Measurements from ENCODE around the gene PNKD.

The PNKD gene, protein sequence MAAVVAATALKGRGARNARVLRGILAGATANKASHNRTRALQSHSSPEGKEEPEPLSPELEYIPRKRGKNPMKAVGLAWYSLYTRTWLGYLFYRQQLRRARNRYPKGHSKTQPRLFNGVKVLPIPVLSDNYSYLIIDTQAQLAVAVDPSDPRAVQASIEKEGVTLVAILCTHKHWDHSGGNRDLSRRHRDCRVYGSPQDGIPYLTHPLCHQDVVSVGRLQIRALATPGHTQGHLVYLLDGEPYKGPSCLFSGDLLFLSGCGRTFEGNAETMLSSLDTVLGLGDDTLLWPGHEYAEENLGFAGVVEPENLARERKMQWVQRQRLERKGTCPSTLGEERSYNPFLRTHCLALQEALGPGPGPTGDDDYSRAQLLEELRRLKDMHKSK

DNA sequence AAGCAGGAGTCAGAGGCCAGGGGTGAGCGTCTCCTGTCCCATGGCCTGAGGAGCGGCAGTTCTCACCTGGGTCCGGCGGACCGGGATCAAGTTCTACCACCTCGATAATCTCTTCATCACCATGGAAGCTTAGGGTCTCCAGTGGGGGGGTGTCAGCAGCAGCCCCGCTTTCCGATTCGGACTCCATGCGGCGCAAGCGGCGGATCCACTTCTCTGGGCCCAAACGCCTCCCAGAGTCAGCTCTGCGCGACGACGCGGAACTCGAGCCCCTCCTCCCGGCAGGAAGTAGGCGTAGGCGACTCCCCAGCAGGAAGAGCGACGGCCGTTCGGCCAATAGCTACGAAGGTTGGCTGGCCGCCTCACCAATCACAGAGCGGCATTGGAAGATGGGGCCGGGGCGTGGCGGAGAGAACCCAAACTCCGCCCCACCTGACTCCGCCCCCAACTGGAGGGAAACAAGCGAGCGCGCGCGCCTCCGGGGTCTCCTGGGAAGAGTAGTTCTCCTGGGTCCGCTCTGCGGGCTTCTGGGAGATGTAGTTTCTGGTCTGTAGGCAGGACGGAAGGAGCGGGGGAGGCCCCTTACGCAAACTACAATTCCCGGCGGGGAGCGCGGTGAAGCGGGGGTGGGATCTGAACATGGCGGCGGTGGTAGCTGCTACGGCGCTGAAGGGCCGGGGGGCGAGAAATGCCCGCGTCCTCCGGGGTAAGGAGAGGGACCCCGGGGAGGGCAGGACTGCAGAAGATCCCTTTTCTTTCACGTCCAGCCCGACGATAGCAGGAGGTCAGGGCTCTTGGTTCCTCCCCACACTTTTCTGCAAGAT, at the start of gene PNKD, which contains the start of gene AAMP:
TSS of gene PNKD (plus strand) at position 620 of the 821 bp plus-strand sequence. CDS start at position 637, 17 bp downstream.
TSS of gene AAMP (minus strand) at position 238 of the 821 bp plus-strand sequence. CDS start at position 187, 51 bp downstream.
- DNase-seq (ENCODE audit: low read depth, low spot score): peak; percentile 100

DNA sequence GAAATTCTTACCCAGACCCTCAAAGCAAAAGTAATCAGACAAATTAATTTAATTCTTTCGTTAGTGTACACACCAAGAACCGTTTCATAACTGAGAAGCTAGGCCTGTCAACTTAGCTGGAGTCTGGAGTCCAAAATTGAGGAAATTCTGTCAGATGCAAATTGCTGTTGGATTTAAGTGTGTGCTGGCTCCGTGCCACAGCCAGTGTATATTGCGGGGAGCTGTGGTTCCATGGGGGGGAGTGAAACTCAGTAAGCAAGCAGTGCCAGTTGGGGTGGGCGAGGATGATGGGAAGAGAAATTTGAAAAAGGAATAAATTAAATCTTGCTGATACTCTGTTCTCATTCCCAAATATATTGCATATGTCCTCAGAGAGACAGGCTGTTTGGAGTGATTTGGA, 49.3 kb upstream of the PNKD start:
- DNase-seq (ENCODE audit: low read depth, low spot score): no peak

DNA sequence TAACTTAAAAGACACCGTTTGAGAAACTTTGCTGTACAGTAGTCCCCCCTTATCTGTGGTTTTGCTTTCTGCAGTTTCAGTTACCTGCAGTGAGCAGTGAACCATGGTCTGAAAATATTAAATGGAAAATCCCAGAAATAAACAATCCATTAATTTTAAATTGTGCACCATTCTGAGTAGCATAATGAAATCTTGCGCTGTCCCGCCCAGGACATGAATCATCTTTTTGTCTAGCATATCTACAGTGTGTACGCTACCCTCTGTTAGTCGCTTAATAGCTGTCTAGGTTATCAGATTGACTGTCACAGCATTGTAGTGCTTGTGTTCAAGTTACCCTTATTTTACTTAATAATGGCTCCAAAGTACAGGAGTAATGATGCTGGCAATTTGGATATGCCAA, 47.3 kb upstream of the PNKD start:
- DNase-seq (ENCODE audit: low read depth, low spot score): no peak

DNA sequence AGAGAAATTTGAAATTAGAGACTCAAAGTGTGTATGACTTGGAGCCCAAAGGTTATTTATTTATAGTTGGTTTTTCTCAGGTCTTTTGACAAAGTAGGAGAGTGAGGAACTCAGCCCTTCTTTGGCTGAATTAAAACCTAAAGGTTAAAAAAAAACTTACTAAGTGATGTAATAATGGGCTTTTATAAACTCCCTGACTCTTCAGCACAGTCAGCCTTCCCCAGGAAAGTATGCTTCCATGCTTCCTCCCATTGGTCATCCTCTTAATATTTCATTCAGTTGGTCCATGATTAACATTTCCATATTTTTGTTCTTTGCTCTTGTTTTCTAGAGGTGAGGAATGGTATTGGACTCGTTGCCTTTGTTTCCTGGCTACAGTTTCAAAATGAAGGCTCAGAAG, 46.1 kb upstream of the PNKD start:
- DNase-seq (ENCODE audit: low read depth, low spot score): no peak

DNA sequence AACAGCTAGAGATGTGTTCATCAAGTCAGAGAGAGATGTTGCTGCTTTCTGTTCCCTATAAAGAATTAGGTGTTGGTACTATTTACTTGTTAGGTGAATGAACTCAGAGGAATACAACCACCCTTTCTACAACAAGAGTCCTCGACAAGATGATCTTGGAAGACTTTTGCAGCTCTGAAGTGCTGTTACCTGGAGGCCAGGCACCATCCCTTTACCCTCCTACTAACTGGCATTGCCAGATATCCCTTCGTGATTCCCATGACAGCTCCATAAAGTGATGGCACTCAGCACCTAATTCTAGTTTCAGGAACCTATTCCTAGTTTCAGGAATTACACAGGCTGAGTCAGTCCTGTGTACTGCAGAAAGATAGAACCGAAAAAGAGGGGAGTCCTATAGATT, 43.4 kb upstream of the PNKD start:
- DNase-seq (ENCODE audit: low read depth, low spot score): no peak

DNA sequence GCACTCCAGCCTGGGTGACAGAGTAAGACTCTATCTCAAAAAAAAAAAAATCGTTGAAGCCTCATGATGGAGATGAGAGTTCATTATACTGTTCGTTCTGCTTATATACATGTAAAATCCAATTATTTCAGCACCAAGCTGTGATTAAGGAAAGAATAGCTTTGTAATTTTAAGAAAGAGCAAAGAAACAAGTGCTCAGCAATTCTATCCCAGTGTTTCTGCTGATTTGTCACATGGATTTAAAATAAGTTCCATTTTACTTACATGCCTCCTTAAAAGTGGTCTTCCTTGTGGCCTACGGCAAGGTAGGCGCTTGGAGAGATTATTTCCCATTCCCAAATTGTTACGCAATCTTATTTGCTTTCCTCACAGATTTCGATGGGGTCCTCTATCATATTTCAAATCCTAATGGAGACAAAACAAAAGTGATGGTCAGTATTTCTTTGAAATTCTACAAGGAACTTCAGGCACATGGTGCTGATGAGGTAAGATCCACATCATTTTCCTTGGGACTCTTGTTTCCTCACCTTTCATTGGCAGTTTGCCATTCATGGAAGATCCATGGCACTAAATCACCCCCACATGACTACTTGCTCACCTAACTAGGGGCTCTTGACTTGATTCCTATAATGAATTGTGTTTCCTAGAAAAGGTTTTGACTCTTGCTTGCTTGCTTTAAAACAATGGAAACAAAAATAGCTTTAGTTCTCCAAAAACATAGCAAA, 41.8 kb upstream of the PNKD start:
- DNase-seq (ENCODE audit: low read depth, low spot score): no peak

DNA sequence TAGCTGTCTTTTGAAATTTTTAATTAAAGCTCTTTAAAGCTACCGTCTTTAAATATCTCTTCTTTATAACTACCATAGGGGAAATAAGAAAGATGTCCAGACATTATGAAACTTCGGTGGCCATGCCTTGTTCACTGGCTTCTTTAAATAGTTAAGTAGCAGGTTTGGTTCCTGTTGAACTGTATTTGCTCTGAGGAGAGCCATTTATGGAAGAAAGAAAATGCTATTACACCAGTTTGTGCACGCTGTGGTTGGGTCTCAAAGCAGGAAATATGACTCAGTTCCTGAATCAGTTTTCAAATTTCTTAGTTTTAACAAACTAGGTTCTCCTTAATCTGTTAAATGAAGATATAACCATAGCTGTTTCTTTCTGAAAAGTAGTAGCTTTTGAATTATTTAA, 41.1 kb upstream of the PNKD start:
- DNase-seq (ENCODE audit: low read depth, low spot score): peak; percentile 27

DNA sequence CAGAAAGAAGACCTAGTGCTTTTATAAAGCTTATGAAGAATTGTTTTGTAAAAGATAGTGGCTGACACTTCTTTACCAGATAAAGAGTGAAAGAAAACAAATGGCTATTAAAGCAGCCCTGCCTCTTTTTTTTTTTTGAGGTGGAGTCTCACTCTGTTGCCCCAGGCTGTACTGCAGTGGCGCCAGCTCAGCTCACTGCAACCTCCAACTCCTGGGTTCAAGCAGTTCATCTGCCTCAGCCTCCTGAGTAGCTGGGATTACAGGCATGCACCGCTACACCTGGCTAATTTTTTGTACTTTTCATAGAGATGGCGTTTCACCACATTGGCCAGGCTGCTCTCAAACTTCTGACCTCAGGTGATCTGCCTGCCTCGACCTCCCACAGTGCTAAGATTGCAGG, 40.5 kb upstream of the PNKD start:
- DNase-seq (ENCODE audit: low read depth, low spot score): no peak

DNA sequence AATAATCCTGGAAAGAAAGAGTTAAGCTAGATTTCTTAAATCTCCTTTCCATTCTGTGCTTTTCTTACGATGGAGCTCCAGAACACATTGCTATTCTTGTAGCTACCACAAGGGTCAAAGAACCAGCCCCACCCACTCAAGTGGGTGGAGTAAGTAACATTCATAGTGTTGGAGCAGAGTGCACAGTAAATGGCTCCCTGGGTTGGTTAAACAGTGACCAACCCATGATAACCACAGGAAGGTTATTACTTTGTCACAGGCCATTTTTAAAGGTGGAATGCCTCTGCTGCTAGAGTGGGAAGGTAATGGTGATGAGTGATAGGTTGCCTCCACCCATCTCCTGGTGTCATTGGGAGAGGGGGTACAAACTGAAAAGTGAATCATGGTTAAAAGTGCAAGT, 39.4 kb upstream of the PNKD start:
- no peak for DNase-seq (ENCODE audit: low read depth, low spot score)

DNA sequence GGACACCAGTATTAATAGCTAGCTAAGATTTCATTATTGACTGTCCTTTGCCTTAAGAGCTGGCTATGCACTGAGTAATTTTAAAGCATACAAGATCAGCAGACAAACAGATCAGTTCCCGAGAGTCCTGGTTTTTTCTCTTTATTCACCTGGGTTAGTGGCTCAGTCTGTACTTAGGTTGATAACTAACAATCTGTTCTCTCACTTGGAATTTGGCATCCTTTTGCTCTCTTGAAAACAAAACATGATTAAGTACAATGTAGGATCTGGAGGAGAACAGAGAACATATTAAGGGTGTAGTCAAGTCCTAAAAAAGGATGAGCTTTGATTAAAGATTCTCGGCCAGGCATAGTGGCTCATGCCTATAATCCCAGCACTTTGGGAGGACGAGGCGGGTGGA, 36.8 kb upstream of the PNKD start:
- no peak for DNase-seq (ENCODE audit: low read depth, low spot score)

DNA sequence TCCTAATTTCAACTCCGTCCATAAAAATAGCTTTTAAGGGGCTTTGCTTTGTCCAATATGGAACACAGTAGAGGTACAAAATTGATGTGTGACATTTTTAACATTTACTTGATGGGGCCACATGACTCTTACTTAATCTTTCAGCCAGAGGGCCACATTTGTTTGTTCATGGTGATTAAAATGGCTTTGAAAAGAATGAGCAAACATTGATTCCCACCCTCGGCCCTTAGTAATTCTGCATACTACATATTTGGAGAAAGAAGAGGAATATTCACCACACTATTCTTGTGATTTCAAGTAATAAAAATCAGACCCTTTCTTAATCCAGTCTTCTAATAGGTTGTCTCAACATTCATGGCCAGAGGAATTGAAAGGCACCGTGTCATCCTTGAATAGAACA, 35.8 kb upstream of the PNKD start:
- DNase-seq (ENCODE audit: low read depth, low spot score): no peak

DNA sequence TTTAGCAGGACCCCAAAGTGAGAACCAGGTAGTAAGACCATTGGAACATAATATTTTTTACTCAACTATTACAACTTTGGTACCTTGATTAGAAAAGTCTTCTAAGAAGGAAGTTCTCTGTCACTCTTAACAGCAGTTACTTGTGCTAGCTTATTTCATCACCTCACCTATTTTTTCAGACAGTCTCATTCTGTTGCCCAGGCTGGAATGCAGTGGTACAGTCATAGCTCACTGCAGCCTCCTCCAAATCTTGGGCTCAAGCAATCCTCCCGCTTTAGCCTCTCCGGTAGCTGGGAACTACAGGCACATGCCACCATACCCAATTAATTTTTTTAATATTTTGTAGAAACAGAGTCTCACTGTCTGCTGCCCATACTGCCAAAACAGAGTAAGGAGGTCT, 35.3 kb upstream of the PNKD start:
- DNase-seq (ENCODE audit: low read depth, low spot score): no peak

DNA sequence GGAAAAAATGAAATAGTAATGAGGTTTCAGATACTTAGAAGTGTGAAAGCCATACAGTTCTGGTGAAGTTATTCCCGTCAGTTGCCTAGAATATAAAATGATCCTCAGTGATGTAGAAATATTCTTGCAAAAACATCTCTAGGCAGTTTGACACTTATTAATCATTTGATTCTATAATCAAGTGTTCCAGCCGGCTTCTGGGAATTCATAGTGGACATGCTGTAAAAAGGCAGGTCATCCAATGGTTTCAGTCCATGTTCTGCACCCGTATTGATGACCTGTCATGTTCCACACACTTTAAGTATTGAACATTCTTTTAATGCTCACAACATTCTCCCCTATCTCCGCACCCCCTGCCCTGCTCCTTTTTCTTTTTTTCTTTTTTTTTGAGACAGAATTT, 33.5 kb upstream of the PNKD start:
- DNase-seq (ENCODE audit: low read depth, low spot score): no peak

DNA sequence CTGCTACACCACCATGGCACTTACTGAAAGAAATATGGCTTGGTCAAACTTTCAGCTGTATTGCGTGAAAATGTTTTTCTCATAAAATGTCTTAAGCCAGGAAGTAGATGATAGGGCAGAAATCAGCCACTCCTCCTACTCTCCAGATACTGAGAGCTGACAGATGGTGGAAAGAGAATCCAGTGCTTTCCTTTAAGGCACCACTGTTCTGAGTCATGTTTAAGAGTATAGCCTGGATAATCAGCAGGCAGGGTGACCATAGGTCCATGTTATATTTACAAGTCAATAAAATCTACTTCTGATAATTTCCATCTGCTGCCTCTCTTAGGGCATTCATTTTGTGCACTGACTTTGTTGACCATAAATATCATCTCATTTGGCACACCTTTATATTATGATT, 31.4 kb upstream of the PNKD start:
- DNase-seq (ENCODE audit: low read depth, low spot score): no peak

DNA sequence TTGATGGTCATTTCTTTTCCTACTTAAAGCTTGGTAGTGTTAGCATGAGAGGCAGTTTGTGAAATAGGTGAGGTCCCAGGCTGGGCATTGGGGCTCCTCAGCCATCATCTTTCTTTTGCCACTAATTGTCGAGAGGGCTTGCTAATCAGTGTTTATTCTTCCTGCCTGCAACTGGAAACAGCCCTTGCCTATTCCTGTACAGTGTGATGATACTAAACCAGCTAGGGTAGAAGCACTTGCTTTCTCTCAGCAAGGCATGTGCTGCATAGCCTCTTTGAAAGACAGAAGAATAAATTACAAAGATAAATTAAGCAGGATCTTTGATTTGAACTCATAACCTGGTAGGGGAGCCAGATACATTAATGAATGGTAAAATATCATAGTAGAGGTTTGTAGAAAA, 26.1 kb upstream of the PNKD start:
- no peak for DNase-seq (ENCODE audit: low read depth, low spot score)

DNA sequence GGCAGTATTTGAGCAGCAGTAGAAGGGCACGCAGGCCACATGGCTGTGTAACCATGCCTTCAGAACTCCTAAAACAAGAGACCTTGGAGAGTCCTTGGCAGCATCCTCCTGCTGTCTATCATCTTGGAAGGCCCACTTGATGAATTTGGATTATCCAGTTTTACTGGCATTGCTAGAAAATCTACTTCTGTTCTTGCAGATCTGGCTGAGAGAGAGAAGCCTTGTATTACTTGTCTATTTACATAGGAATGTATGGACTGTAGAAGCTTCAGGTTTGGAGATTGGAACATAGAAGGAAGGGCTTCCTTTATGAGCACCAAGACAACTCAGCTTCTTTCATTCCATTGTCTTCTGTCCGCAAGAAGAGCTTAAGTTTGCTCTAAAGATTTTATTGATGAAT, 25.7 kb upstream of the PNKD start:
- no peak for DNase-seq (ENCODE audit: low read depth, low spot score)

DNA sequence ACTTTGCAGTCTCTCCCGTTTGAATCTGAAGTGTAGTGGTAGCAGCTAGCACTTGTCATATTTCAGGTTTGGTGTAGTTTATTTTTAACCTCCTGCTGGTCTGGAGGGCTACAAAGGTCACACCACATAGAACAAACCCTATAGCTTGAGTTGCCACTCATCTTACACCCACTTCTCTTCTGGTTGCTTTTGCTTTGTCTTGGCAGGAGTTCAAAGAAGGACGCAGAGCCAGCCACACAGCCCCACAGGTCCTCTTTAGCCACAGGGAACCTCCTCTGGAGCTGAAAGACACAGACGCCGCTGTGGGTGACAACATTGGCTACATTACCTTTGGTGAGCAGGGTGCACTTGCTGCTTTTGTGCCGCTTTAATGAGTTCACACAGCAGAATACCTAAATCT, 25.1 kb upstream of the PNKD start:
- DNase-seq (ENCODE audit: low read depth, low spot score): no peak

DNA sequence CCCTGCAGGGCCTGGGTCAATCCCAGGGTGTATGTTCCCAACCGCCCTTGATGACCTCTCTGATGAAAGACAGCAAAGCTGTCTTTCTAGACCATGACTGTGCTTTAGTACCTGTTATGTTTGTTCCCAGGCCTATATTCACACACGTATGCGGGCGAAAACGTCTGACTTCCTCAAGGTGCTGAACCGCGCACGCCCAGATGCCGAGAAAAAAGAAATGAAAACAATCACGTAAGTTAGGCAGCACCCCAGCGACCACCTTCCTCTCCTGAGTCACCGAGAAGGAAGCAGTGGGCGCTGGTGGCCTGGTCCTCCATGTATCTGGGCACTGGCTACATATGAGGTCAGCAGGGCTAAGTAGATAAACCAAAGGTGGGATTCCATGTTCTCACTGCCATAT, 20.6 kb upstream of the PNKD start:
- DNase-seq (ENCODE audit: low read depth, low spot score): no peak

DNA sequence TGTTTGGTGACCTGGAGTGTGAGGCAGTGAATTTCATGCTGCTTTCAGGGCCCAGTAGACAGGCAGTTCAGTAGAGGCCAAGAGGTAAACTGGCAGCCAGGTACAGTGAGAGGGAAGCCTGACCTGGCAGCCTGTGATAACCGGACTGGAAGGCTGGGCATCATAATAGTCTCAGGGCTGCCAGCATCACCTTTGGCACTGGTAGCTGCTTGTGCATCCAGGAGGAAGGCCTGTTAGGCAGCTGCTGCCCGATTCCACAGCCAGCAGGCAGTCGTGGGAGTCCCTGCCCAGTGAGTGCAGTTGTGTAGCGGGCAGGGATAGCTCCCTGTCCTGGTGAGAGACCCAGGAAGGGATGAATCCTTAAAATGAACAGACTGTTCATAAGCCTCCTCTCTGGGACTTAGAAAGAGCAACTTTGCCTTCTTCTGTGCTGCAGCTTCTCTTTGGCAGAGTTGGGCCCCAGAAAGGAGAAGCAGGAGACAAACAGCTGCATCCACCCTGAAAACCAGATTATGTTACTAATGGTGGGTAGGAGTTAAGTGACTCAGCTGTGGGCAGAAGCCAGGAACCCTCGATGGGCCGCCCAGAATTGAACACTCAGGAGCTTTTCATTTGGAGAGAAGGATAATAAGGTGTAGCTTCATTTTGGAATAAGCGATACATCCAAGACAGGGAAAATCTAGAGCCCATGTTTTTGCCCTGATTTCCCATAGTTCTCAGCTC, 17.6 kb upstream of the PNKD start:
- no peak for DNase-seq (ENCODE audit: low read depth, low spot score)

DNA sequence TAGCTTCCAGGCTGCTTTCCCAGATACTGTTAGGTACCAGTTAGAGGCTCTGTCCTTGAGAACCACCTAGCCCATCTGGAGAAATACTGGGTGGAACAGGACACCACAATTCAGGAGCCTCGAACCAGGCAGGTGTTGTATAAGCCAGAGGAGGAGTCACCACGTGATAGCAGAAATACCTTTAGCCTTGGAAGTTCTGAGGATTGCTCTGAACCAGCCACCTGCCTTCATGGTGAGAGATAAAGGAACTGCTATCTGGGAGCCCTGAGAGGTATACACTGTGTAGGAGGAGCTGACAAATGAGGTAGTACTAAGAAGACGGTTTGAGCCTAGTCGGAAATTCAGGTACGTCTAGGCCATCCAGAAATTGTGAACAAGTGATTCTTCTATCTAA, 17.1 kb upstream of the PNKD start:
- DNase-seq (ENCODE audit: low read depth, low spot score): no peak

DNA sequence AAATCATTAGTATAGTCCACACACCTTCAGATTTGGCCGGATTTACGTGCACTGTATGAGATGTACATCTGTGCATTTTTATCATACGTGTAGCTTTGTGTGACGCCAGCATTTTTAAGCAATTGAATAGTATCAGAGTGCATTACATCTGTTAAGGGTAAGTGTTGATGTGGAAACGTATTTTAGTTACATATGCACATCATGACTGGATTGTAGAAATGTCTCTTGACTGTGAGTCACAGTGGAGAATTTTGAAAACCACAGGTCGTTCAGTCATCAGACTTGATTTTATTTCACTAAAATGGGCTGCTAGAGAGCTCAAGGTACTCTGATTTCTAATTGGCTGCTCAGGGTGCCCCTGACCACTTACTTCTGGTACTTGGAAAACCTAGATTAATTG, 14.9 kb upstream of the PNKD start:
- DNase-seq (ENCODE audit: low read depth, low spot score): no peak

Data from activated CD4-positive, CD25-positive, alpha-beta regulatory T cell treated with anti-CD3 and anti-CD28 coated beads, Interleukin-2, amount 50 U/mL, for 16 hours (primary cell).